ENCODE data around the gene DEDD. TPM values are rescaled to one million over a fixed set of nuclear protein-coding genes. Genes with fewer than 3 reads are reported as not detected.

Gene DEDD
- total RNA-seq, 2 donors from 2014 or later = 21.8 to 28.9 TPM

GRCh38 chr1:161131523-161132409 is 701 bp downstream of the DEDD start:
- H3K36me3 ChIP-seq = peaks cover 20% of the 10 kb centered on the region
- no peak for DNase-seq (ENCODE audit: low spot score)
- peak overlapping the region; percentile 81 to 83 for H3K4me3 ChIP-seq
- TF ChIP-seq CTCF (IDR thresholded peaks at IDR 0.05) = no peak
- H3K4me1 ChIP-seq = peaks cover 0 to 37% of the 10 kb centered on the region in 2 donors
- no peaks in the 10 kb centered on the region for H3K9me3 ChIP-seq
- no peaks in the 10 kb centered on the region for H3K27me3 ChIP-seq
- peak overlapping the region; percentile 93 to 95 for H3K27ac ChIP-seq

GRCh38 chr1:161130266-161130665 is 2.2 kb downstream of the DEDD start:
- Histone ChIP-seq H3K9me3 (no peaks in the 10 kb centered on the region), H3K4me3 (no peak overlapping the region), H3K27ac (no peak overlapping the region), H3K4me1 (peaks cover 0 to 37% of the 10 kb centered on the region in 2 donors), H3K27me3 (no peaks in the 10 kb centered on the region), H3K36me3 (peaks cover 33% of the 10 kb centered on the region)
- TF ChIP-seq CTCF (IDR thresholded peaks at IDR 0.05) = no peak
- no peak for DNase-seq (ENCODE audit: low spot score)

GRCh38 chr1:161128591-161129420 is 3.7 kb downstream of the DEDD start:
- TF ChIP-seq CTCF (IDR thresholded peaks at IDR 0.05) = no peak
- no peak for DNase-seq (ENCODE audit: low spot score)
- Histone ChIP-seq H3K4me3 (no peak overlapping the region), H3K9me3 (no peaks in the 10 kb centered on the region), H3K4me1 (peaks cover 0 to 29% of the 10 kb centered on the region in 2 donors), H3K27ac (no peak overlapping the region), H3K27me3 (no peaks in the 10 kb centered on the region), H3K36me3 (peaks cover 48% of the 10 kb centered on the region)

GRCh38 chr1:161127649-161128048 is 4.8 kb downstream of the DEDD start:
- Histone ChIP-seq H3K4me3 (no peak overlapping the region), H3K27me3 (no peaks in the 10 kb centered on the region), H3K36me3 (peaks cover 60% of the 10 kb centered on the region), H3K9me3 (no peaks in the 10 kb centered on the region), H3K4me1 (peaks cover 0 to 23% of the 10 kb centered on the region in 2 donors), H3K27ac (no peak overlapping the region)
- no peak for DNase-seq (ENCODE audit: low spot score)
- no peak for TF ChIP-seq CTCF (IDR thresholded peaks at IDR 0.05)

GRCh38 chr1:161122967-161123366 is 9.5 kb downstream of the DEDD start:
- Histone ChIP-seq H3K36me3 (peaks cover 74% of the 10 kb centered on the region), H3K9me3 (no peaks in the 10 kb centered on the region), H3K4me3 (no peak overlapping the region), H3K27me3 (no peaks in the 10 kb centered on the region), H3K4me1 (peaks cover 0 to 20% of the 10 kb centered on the region in 2 donors), H3K27ac (no peak overlapping the region)
- TF ChIP-seq CTCF (IDR thresholded peaks at IDR 0.05) = no peak
- no peak for DNase-seq (ENCODE audit: low spot score)
